Thyroid gland (tissue), 4 donors: ENCODE data around the gene TJAP1.

ENCODE experiments used
- CTCF ChIP-seq, 6 experiments: fragments of 200-600 bp in 3 of 6; fragments of 450-650 bp in 3 of 6; sonication (generic) in 3 of 6; IDR thresholded peaks; one replicate each; pipeline ENCODE4 v1.5.1; 2016 to 2019; ENCODE audit warnings: antibody characterized with exemption in 6 of 6, mild to moderate bottlenecking in 2 of 6, inconsistent platforms in 1 of 6, moderate library complexity in 1 of 6
- POLR2A ChIP-seq, 2 donors: fragments of 450-650 bp; IDR thresholded peaks; one replicate each; pipeline ENCODE4 v1.6.1; 2017; ENCODE audit warnings: antibody characterized with exemption in 2 of 2, mild to moderate bottlenecking in 2 of 2, moderate library complexity in 1 of 2

GRCh38 chr6:43499028-43499815 is 21.9 kb downstream of the TJAP1 start:
- TF ChIP-seq CTCF (IDR thresholded peaks at IDR 0.05) (no peak), POLR2A (IDR thresholded peaks at IDR 0.05) (no peak)
